Muscle of back (tissue), 13 donors: ENCODE results near the gene BNC1. TPM values are rescaled to one million over a fixed set of nuclear protein-coding genes. Genes with fewer than 3 reads are reported as not detected.

Experiments used
- DNase-seq, 3 donors: peaks; one replicate each; pipeline versions ENCODE4 v3.0.0 to v3.0.0-alpha.2; 2013
- long read RNA-seq, 9 donors: transcript quantifications; one replicate each; lab custom pipeline, GENCODE V29; 2026
- polyA plus RNA-seq, 10 donors: library from polyadenylated mRNA; unstranded; fragments of 120-200 nt; gene quantifications; one replicate each; pipeline ENCODE4 v1.2.1, GENCODE V29; 2013; ENCODE audit not compliant: insufficient read length in 10 of 10

BNC1 gene
- 1 to 10 TPM in 9 of 10 donors, under 1 TPM in 1; 0.92 to 3.7 (median 1.8) TPM for polyA plus RNA-seq
- long read RNA-seq, donor 1, full-length matches to known transcripts = 1 of 1 reads
- long read RNA-seq, donor 1, partial matches to known transcripts = 0 of 1 reads
- long read RNA-seq, donor 1, other reads (novel, unspliced or antisense) = 0 of 1 reads
- long read RNA-seq, donor 2, full-length matches to known transcripts = 1 of 1 reads
- long read RNA-seq, donor 2, partial matches to known transcripts = 0 of 1 reads
- long read RNA-seq, donor 2, other reads (novel, unspliced or antisense) = 0 of 1 reads
- long read RNA-seq, donor 3 = 0 reads
- long read RNA-seq, donor 4 = 0 reads
- long read RNA-seq, donor 5 = 0 reads
- long read RNA-seq, donor 6, full-length matches to known transcripts = 1 of 1 reads
- long read RNA-seq, donor 6, partial matches to known transcripts = 0 of 1 reads
- long read RNA-seq, donor 6, other reads (novel, unspliced or antisense) = 0 of 1 reads
- long read RNA-seq, donor 7 = 0 reads
- long read RNA-seq, donor 8 = 0 reads
- long read RNA-seq, donor 9 = 0 reads

GRCh38 chr15:83284559-83285283, at the start of gene BNC1:
Gene BNC1 (minus strand): TSS chr15:83284664. CDS start chr15:83284628, 36 bp downstream.
- peak in 1 of 3 donors; percentile 54 for DNase-seq

GRCh38 chr15:83327041-83327440, 42.6 kb upstream of the BNC1 start:
- no peak for DNase-seq

- no peak for DNase-seq
Observed at GRCh38 chr15:83324799-83325198, 40.3 kb upstream of the BNC1 start.

GRCh38 chr15:83323296-83323711, 38.8 kb upstream of the BNC1 start:
- peak; percentile 31 to 89 (median 75) for DNase-seq

- no peak for DNase-seq
Observed at GRCh38 chr15:83322691-83323090, 38.2 kb upstream of the BNC1 start.

- peak in 1 of 3 donors; percentile 8 for DNase-seq
Observed at GRCh38 chr15:83322061-83322460, 37.6 kb upstream of the BNC1 start.

GRCh38 chr15:83320844-83321243, 36.4 kb upstream of the BNC1 start:
- no peak for DNase-seq

- DNase-seq = peak in 1 of 3 donors; percentile 48
Observed at GRCh38 chr15:83320404-83320803, 35.9 kb upstream of the BNC1 start.

- no peak for DNase-seq
Observed at GRCh38 chr15:83319771-83320170, 35.3 kb upstream of the BNC1 start.

- no peak for DNase-seq
Observed at GRCh38 chr15:83318861-83319415, 34.5 kb upstream of the BNC1 start.

GRCh38 chr15:83318036-83318435, 33.6 kb upstream of the BNC1 start:
- DNase-seq = no peak

GRCh38 chr15:83312071-83312470, 27.6 kb upstream of the BNC1 start:
- no peak for DNase-seq

GRCh38 chr15:83310521-83311456, 26.3 kb upstream of the BNC1 start:
- peak in 1 of 3 donors; percentile 18 for DNase-seq

- DNase-seq = no peak
Observed at GRCh38 chr15:83308671-83309070, 24.2 kb upstream of the BNC1 start.

- no peak for DNase-seq
Observed at GRCh38 chr15:83306561-83306960, 22.1 kb upstream of the BNC1 start.

GRCh38 chr15:83305704-83306291, 21.3 kb upstream of the BNC1 start:
- no peak for DNase-seq

GRCh38 chr15:83304861-83305703, 20.6 kb upstream of the BNC1 start:
- DNase-seq = no peak

GRCh38 chr15:83303535-83303934, 19.1 kb upstream of the BNC1 start:
- DNase-seq = no peak

- no peak for DNase-seq
Observed at GRCh38 chr15:83300826-83301225, 16.4 kb upstream of the BNC1 start.

GRCh38 chr15:83299462-83299861, 15.0 kb upstream of the BNC1 start:
- no peak for DNase-seq
